Loucy (cell line): Measurements from ENCODE around the gene AVL9.

Experiments used
- EZH2phosphoT487 ChIP-seq: fragments of 200-600 bp; IDR thresholded peaks from 2 replicates; pipeline ENCODE4 v1.6.1; 2018; ENCODE audit warnings: antibody characterized with exemption, mild to moderate bottlenecking, moderate library complexity, borderline replicate concordance
- TF ChIP-seq, protein P1 (sequence below): fragments of 200-600 bp; sonication (generic); conservative IDR thresholded peaks from 2 replicates; pipeline ENCODE4 v1.5.1; 2014; ENCODE audit warnings: mild to moderate bottlenecking, antibody characterized with exemption, low read length

DNA sequence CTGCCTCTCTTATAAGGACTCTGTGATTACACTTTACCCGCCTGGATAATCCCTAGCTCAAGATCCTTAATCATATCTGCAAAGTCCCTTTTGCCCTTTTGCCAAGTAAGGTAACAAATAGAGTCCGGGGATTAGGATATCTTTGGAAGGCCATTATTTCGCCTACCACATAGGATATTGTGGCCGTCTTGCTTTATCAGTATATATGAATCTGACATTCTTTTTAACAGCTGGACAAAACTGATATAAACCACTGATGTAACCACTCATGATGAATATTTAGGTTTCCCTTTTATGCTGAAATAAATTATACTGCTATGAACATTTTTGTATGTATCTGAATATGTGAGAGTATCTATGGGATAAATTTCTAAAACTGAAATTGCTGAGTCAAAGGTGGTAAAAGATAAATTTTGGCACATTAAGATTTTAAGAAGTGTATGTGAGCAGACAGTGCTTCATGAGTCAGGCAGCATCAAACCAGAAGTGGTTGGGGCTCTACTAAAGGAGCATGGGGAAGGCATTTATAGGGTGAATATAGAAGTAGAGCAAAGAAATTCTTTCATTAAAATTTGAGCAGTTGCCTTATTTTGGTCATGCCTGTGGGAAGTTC lies 44.7 kb downstream of the AVL9 start:
- TF ChIP-seq, protein P1, sequence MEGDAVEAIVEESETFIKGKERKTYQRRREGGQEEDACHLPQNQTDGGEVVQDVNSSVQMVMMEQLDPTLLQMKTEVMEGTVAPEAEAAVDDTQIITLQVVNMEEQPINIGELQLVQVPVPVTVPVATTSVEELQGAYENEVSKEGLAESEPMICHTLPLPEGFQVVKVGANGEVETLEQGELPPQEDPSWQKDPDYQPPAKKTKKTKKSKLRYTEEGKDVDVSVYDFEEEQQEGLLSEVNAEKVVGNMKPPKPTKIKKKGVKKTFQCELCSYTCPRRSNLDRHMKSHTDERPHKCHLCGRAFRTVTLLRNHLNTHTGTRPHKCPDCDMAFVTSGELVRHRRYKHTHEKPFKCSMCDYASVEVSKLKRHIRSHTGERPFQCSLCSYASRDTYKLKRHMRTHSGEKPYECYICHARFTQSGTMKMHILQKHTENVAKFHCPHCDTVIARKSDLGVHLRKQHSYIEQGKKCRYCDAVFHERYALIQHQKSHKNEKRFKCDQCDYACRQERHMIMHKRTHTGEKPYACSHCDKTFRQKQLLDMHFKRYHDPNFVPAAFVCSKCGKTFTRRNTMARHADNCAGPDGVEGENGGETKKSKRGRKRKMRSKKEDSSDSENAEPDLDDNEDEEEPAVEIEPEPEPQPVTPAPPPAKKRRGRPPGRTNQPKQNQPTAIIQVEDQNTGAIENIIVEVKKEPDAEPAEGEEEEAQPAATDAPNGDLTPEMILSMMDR: no peak
- TF ChIP-seq EZH2phosphoT487: no peak
